Bone marrow (tissue), 2 donors: ENCODE measurements around the gene TMEM42.
A peak's percentile ranks its signal among the peaks of the same experiment; 100 is the strongest.
"Not testable (repeated sequence)": the region's sequence is repeated elsewhere in the genome, so short reads cannot be mapped to it uniquely, and the experiment has no call there.

Experiments used
- DNase-seq, 2 donors: peaks; one replicate each; lab custom pipeline; 2025; lab: John Stamatoyannopoulos, UW

Gene TMEM42

DNA sequence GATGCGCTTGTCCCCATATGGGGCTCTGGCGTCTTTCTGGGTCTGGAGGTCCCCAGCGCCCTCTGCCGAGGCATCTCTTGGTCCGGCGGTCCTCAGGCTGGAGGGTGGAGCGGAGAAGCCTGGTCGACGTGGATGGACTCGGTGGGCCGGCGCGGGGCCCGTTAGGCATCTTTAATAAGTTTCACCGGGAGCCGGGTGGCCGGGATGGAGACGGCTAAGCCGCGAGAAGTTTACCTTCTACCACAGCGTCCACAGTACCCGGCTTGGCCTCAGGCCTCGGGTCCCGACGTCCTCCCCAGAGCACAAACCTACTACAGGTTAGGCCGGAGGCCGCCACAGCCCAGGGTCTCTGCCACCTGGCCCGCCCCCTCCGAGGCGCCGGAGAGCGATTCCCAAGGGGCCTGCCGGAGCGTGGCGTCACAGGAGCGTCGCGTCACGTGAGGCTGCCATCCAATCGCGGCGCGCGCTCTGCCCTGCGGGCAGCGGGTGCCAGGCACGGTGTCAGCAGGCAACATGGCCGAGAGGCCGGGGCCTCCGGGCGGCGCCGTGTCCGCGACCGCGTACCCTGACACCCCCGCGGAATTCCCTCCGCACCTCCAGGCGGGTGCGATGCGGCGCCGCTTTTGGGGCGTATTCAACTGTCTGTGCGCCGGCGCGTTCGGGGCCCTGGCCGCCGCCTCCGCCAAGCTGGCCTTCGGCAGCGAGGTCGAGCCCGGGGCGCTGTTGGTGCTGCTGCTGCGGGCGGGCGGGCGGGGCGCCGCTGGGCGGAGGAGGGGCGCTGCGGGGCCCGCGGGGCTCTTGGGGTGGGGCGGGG lies at the start of gene TMEM42:
TMEM42 (plus strand) TSS at position 501 of the 814 bp plus-strand sequence; CDS start at position 514, 13 bp downstream.
- peak; percentile 69 to 87 for DNase-seq

DNA sequence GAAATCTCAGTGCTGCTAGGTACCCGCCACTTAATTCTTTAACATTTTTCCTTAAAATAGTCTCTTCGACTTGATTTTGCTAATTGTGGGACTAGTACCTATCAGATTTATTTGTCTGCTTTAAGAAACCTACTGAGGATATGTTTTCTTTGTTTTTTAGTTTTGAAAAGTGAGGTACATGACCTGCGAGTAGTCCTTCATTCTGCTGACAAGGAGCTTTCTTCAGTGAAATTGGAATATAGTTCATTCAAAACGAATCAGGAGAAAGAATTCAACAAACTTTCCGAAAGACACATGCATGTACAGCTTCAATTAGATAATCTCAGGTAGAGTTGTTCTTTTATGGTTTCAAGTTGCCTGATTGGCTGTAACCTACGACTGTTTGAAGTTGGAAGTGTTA lies 47.0 kb upstream of the TMEM42 start:
- DNase-seq: no peak

DNA sequence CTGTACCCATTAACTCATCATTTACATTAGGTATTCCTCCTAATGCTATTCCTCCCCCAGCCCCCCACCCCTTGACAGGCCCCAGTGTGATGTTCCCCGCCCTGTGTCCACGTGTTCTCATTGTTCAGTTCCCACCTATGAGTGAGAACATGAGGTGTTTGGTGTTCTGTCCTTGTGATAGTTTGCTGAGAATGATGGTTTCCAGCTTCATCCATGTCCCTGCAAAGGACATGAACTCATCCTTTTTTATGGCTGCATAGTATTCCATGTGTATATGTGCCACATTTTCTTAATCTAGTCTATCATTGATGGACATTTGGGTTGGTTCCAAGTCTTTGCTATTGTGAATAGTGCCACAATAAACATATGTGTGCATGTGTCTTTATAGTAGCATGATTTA lies 45.4 kb upstream of the TMEM42 start:
- DNase-seq: not testable (repeated sequence)

DNA sequence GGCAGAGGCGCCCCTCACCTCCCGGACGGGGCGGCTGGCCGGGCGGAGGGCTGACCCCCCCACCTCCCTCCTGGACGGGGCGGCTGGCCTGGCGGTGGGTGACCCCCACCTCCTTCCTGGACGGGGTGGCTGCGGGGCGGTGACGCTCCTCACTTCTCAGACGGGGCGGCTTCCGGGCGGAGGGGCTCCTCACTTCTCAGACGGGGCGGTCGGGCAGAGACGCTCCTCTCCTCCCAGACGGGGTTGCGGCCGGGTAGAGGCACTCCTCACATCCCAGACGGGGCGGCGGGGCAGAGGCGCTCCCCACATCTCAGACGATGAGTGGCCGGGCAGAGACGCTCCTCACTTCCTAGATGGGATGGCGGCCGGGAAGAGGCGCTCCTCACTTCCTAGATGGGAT lies 40.5 kb upstream of the TMEM42 start:
- not testable (repeated sequence) for DNase-seq

DNA sequence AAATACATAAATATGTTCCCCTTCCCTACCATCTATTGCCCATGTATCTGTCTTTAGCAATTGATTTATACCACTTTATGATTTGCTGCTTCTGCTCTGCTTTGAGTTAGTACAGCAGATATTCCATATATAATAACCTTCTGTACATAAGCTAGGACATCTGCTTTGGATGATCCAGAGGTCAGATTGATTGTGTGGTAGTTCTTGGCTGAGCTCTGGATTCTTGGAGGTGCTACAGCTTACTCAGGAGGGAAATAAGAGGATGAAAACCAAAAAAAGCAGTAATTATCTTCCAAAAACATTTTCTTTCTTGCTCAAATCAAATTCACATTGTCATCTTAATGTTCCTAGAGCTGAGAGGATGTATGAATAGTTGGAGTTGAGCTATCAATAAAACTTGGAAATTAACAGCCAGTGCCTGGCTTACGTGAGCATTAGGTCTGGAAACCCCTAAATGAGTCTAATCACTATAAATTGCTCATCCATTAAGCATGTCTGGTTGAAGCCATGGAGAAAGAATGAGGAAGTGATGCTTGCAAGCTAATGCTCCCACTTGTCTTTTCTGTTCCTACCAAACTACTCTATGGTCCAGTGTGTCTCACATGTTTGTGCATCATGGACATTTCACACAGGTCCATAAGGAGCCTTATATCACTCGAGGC lies 36.3 kb upstream of the TMEM42 start:
- no peak for DNase-seq

DNA sequence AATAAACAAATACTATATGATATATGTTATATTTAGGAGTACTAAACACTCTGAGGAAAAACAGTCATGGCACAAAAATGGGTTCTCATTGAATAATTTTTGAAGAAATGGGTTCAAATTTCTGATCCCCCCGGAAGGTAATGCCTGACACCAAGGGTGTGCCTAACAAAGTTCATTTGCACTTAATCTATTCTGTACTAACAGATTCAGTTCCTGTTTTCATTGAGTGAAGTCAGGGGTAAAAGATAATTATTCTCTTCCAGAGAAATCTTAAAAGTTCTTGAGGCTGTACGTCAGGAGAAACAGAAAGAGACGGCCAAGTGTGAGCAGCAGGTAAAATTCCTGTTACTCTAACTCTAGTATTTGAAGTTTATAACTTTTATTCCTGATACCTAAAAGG lies 34.5 kb upstream of the TMEM42 start:
- DNase-seq: no peak

DNA sequence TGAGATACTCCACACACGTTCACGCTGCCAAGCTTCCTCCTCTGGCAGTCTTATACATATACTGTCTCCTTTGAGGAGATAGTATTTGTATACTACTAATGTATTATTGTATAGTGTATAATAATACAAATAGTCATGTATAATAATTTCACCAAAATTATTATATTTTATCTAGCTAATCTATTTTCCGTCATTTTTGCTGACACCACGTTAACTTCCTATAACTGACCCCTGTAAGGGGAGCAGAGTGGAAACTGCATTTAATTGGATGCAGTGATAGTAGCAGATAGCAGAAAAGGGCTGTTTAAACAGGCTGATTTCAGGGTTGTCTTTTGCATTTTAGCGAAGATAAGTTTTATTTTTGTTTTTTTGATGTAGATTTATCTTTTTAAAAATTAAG lies 30.5 kb upstream of the TMEM42 start:
- DNase-seq: no peak

DNA sequence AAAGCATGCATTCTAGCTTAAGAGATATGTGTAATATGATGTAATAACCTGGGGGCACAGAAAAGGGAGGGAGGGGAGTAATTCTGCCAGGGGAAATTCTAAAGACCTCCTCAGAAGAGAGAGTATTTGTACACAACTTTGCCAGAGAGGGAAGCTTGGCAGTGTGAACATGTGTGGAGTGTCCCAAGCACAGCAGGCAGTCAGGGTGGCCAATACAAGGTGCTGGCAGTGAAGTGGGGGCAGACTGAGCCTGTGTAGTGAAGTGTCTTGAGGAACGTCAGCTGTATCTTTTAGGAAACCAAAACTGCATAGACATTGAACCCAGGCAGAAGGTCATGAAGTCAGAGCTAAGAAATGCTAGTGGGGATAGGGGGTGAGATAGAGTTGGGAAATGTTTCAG lies 29.7 kb upstream of the TMEM42 start:
- no peak for DNase-seq

DNA sequence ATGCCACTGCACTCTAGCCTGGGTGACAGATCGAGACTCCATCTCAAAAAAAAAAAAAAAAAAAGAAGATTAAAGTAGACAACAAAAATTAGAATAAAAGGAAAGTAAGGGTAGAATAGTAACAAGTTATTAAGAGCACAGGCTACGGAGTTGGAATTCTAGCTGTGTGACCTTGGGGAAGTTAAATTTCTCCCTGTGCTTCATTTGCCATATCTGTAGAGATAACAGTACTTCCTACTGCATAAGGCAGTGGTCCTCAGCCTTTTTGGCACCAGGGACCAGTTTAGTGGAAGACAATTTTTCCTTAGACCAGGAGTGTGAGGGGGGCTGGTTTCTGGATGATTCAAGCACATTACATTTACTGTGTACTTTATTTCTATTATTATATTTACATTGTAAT lies 28.7 kb upstream of the TMEM42 start:
- DNase-seq: no peak

DNA sequence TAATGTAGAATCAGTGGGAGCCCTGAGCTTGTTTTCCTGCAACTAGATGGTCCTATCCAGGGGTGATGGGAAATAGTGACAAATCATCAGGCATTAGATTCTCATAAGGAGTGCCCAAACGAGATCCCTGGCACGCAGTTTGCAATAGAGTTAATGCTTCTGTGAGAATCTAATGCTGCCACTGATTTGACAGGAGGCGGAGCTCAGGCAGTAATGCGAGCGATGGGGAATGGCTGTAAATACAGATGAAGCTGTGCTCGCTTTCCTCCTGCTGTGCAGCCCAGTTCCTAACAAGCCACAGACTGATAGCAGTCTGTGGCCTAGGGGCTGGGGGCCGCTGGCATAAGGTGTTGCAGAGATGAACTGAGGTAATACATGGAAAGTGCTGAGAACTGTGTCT lies 28.3 kb upstream of the TMEM42 start:
- DNase-seq: no peak

DNA sequence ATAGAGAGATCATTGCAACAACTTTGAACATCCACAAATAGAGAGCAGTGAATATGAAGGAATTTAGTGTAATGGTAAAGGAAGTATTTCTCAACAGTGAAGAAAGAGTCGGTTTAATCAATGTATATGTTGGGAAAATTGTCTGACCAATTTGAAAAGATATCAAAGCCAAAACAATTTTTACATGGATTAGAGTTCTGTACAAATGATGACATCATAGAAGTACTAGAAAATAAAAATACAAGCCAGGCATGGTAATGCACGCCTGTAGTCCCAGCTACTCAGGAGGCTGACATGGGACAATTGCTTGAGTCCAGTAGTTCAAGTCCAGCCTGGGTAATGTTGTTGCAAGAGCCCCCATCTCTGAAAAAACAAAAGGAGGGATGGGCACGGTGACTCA lies 26.0 kb upstream of the TMEM42 start:
- no peak for DNase-seq

DNA sequence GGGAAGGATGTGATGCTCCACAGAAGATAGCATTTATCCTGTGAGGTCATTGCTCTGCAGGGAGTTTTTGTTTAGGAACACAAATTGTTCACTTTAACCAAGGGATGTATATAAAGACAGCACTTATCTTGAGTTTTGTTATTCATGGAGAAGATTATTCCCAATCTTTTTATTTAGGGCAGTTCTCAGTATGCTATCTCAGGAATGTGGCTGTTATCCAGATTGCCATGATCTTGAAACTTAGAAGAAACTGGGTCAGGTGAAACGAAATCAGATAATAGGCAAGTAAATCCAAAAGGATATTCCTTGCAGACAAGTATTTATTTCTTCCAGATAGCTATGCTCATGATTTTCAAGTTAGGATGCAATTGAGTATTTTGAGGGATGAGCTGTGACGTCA lies 19.3 kb upstream of the TMEM42 start:
- no peak for DNase-seq

DNA sequence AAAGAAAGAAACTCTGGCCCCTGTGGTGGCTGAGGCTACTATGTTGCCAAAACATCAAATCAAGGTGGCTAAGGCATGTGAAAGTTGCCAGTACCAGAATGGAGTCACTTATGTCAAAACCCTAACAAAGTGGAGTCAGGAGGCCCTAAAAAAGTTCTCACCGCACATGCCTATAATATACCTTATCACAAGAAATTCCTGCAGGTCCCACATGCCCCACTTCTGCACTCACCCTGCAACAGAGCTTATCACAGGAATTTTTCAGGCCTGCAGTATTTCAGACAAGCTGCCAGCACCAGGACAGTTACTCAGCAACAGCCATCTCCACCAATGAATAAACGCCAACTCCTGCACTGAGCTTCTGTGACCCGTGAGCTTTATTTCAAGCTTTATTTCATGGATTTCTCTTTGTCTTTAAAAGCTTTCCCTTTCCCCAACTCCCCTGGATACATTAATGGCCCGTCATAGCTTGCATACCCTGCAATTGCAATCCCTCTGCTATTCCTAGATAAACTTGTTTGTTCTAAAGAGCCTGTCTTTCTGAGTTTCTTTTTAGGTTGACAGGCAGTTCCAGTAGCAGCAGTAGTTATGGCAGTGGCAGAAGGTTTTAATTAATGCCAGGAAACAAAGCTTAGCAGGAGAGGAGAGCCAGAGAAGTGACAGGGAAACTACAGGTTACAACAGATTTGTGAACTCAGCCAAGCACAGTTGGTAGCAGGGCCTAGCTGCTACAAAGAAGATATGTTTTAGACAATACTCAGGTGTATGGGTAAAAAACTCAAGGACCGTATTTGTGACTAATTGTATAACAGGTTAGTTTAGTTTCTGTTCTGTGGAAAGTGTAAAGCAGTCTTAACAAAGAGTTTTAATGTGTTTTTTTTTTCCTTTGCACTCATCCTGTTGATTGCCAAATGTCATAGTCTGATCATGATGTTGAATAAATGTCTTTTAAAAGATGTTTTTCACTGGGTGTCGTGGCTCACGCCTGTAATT lies 15.9 kb upstream of the TMEM42 start:
- DNase-seq: no peak

DNA sequence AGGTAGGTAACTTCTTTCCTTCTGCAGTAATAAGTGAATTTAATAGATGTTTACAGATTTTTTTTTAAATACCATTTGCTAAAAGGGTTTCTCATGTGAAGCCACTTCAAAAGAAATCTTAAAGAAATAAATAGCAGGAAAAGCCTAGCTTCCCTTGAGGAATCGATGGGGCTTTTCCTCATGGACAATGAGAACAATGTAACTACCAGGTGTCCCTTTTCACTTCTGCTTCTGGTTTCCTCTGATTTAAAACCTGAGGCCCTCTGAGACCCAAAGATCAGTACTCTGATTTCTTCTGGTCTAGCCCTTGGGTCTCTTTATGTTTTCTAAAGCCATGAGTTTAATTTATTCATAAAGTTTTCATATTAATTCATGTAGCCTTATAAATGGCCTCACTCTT lies 13.1 kb upstream of the TMEM42 start:
- no peak for DNase-seq

DNA sequence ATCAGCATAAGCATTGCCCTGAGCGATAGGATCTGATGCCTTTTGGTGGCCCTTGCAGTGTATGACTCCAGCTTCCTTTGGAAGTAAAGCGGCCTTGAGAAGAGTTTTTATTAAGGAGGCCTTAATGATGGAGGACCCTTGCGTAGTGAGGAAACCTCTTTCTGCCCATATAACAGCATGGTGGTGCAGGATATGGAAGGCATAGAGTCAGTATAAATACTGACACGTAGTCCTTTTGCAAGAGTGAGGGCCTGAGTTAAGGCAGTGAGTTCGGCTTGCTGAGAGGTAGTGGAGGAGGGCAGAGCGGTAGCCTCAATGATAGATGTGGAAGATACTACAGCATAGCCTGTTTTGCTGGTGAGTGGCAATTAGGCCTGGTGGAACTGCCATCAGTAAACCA lies 5.0 kb upstream of the TMEM42 start:
- DNase-seq: not testable (repeated sequence)

DNA sequence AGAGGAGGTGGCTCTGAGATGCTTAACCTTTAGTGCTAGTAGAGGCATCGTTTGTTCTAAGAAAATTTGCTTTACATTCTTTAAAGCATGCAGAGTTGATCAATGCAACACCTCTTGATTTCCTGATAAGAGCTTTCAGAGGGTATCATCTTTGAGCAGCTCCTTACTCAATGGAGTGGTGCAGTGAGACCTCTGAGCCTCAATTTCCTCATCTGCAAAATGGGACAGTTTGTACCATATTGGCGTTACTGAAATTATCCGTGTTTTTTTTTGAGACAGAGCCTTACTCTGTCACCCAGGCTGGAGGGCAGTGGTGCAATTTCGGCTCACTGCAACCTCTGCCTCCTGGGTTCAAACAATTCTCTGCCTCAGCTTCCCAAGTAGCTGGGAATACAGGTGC lies 1.6 kb upstream of the TMEM42 start:
- DNase-seq: no peak

DNA sequence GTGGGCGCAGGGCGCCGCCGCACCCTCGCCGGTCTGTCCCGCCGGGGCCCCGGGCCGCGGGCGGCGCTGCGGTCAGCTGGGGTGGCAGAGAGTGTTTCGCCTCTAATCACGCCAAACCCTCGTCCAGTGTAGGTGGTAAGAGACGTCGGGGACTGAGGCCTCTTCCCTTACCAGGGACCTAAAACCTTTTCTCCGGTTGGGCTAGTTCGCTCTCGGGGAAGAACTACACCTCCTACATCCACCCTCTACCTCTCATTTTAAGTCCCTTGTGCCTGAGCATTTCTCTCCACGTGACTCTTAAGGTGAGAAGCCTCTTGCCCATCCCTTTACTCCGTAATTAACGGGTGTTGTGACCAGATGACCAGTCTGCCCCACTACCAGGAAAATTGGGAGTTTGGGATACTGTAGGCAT lies 520 bp downstream of the TMEM42 start:
- DNase-seq: peak in 1 of 2 donors; percentile 62

DNA sequence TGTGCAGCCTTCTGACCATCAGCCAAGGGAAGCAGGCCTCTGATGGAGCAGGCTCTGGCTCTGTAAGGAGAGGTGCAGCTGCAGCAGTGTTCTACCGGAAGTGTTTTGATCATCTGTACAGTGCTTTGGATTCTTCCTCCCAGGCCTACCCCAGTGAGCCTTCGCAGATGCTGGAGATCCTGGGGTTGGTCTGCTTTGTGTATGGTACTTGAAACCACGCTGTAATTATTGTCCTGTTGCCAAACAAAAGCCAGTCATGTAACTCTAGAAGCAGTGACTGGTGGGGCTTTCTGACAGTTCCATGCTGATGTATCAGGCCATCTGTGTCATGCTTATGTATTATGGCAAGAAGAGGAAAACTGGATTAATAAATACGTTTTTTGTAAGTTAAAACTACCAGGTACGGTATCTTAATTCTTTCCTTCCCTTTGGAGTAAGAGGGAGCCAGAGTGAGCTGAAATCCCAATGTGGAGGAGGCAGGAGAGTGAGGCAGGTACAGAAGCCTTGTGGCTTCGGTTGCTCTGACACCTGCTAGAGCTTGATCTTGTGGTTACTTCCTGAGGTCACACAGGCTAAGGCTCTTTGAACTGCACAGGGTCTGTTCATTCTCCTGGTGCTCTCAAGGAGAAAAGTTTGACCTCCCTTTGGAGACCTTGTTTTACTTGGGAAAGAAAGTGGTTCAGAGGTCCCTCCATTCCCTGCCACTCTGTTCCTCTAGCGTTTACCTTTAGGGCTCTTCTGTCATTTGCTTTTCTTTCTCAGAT lies 3.7 kb downstream of the TMEM42 start:
- no peak for DNase-seq

DNA sequence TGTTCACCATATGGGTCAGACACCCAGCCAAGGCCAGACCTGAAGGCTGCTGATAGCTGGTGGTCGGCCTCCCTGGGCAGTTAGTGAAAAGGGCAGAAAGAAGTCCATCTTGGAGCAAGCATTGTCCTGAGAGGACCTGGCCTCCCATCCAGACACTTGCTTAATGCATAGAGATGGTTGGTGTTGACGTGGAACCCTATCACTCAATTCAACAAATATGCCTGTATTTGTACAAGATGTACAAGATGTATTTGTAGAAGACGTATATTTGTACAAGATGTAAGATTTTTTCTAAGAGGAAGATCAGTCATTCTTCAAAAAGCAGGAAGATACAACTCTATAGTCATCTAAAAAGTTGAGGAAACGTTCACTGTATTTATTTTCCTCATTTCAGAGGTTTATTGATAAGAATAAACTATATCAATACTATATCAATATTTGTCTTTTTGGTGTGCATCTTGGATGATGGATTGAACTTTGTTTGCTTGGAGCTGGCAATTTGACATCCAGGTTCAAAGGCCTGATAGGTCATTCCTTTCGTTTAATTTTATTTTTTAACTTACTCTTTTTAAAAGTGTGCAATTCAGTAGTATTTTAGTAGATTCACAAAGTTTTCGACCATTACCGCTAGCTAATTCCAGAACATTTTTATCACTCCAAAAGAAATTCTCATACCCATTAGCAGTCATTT lies 5.9 kb downstream of the TMEM42 start:
- DNase-seq: no peak

DNA sequence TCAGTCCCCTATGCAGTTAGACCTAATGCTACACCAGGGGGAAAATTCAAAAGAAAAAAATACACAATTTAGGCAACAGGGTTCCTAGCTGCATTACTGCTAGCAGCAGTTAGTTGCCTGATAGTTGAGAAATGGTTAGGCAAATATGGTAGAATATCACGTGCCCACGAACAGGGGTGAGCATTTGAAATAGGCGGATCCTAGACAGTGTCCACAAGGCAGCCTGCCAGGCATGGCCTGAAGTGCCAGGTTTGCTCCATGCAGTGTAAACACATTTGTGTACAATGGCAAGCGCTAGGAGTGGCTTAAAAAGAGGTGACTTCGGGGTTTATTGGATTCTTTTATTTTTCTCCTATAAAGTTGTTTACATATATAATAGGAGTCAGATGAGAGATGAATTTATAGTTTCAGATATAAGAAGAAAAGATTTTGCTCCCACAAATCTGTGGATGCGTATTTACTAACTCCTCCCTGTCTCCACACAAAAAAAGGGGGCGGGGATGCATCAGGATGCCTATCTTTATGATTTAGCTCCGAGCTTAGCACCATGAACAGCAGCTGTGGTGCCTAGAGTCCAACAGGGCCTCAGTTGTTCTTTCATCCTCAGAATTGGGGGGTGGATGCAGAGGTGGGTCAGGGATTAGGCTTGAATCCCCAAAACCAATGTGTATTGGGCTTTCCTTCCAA lies 8.8 kb downstream of the TMEM42 start:
- no peak for DNase-seq
